SK-N-DZ (cell line): ENCODE results near the gene MYBPHL. TPM values are rescaled to one million over a fixed set of nuclear protein-coding genes. Genes with fewer than 3 reads are reported as not detected.

Experiments used
- DNase-seq: peaks from one replicate; pipeline ENCODE4 v3.0.0-alpha.2; 2015; ENCODE audit warnings: low spot score
- polyA plus RNA-seq, 2 experiments: library from polyadenylated mRNA; depleted of rRNA; stranded (reverse); fragments of >200 nt; gene quantifications; 2 replicates each; pipeline ENCODE4 v1.2.3, GENCODE V29; 2014

The MYBPHL gene
- polyA plus RNA-seq (2014; cell fraction: cytosol; rRNA removed): not detected in 2 replicates
- not detected in 2 replicates for polyA plus RNA-seq (2014; cell fraction: nucleus; rRNA removed)

GRCh38 chr1:109306832-109307273, at the start of gene MYBPHL:
Gene MYBPHL (minus strand): TSS chr1:109307011. CDS start chr1:109306991, 20 bp downstream.
- no peak for DNase-seq

- DNase-seq: no peak
Measured at GRCh38 chr1:109356505-109356904, 49.7 kb upstream of the MYBPHL start.

- DNase-seq: no peak
Measured at GRCh38 chr1:109354929-109355328, 48.1 kb upstream of the MYBPHL start.

- DNase-seq: no peak
Measured at GRCh38 chr1:109351457-109351856, 44.6 kb upstream of the MYBPHL start.

- DNase-seq: no peak
Measured at GRCh38 chr1:109350655-109351054, 43.8 kb upstream of the MYBPHL start.

- DNase-seq: no peak
Measured at GRCh38 chr1:109350182-109350581, 43.4 kb upstream of the MYBPHL start.

GRCh38 chr1:109347511-109347910, 40.7 kb upstream of the MYBPHL start:
- DNase-seq: no peak

- no peak for DNase-seq
Measured at GRCh38 chr1:109341944-109342930, 35.4 kb upstream of the MYBPHL start.

GRCh38 chr1:109338608-109339007, 31.8 kb upstream of the MYBPHL start:
- no peak for DNase-seq

- no peak for DNase-seq
Measured at GRCh38 chr1:109338091-109338490, 31.3 kb upstream of the MYBPHL start.

GRCh38 chr1:109335091-109335490, 28.3 kb upstream of the MYBPHL start:
- DNase-seq: no peak

- DNase-seq: no peak
Measured at GRCh38 chr1:109331113-109331512, 24.3 kb upstream of the MYBPHL start.

- DNase-seq: no peak
Measured at GRCh38 chr1:109327285-109327684, 20.5 kb upstream of the MYBPHL start.

GRCh38 chr1:109322974-109323373, 16.2 kb upstream of the MYBPHL start:
- no peak for DNase-seq

- DNase-seq: no peak
Measured at GRCh38 chr1:109319114-109319513, 12.3 kb upstream of the MYBPHL start.

GRCh38 chr1:109316506-109316905, 9.7 kb upstream of the MYBPHL start:
- no peak for DNase-seq

GRCh38 chr1:109315288-109315687, 8.5 kb upstream of the MYBPHL start:
- DNase-seq: no peak

- no peak for DNase-seq
Measured at GRCh38 chr1:109314795-109315194, 8.0 kb upstream of the MYBPHL start.

- DNase-seq: no peak
Measured at GRCh38 chr1:109312978-109313775, 6.4 kb upstream of the MYBPHL start.

GRCh38 chr1:109312246-109312645, 5.4 kb upstream of the MYBPHL start:
- DNase-seq: no peak

- DNase-seq: no peak
Measured at GRCh38 chr1:109309347-109309746, 2.5 kb upstream of the MYBPHL start.
